ENCODE measurements around the gene ATF2.

Gene ATF2

DNA sequence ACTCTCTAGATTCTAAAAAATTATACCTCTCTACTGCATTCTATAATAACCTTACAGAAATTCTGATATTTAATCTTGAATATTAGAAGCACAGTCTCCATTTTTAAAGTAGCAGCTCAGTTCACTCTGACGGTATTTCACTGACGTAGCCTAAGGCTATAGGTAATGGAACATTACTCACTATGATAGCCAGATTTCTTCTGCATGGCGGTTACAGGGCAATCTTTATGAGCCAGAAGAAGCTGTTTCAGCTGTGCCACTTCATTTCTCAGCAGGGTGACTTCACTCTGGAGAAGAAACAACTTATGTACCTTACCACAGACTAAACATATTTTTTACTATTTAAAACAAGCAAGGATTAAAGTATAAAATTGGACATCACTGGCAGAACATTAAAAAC lies 87.5 kb downstream of the ATF2 start:
- DNase-seq: no peak

DNA sequence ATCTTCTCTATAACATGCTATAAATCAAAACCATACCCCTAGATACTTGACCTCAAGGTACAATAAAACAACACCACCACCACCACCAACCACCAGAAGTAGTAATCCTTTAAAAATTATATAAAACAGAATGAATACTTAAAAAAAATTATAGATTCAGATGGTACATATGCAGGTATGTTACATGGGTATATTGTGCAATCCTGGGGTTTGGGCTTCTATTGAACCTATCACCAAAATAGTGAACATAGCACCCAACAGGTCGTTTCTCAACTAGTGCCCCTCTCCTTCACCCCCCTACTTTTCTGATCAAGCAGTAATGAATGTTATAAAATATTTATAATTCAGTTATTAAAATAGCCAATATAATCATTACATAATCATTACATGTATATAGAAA lies 91.7 kb downstream of the ATF2 start:
- DNase-seq: no peak

GRCh38 chr2:175074478-175074877 lies 93.5 kb downstream of the ATF2 start:
- DNase-seq: no peak

- no peak for DNase-seq
Observed at GRCh38 chr2:175068534-175068933, 99.5 kb downstream of the ATF2 start.

DNA sequence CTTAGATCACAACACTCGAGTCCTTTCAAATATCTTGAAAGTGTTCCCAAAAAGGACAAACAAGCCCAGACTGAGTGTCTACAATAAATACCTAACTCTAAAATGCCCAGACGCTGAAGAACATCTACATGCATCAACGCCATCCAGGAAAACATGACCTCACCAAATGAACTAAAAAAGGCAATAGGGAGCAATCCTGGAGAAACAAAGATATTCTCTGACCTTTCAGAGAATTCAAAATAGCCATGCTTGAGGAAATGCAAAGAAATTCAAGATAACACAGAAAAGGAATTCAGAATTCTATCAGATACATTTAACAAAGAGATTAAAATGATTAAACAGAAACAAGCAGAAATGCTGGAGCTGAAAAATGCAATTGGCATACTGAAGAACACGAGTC lies 101.6 kb downstream of the ATF2 start:
- DNase-seq: no peak

DNA sequence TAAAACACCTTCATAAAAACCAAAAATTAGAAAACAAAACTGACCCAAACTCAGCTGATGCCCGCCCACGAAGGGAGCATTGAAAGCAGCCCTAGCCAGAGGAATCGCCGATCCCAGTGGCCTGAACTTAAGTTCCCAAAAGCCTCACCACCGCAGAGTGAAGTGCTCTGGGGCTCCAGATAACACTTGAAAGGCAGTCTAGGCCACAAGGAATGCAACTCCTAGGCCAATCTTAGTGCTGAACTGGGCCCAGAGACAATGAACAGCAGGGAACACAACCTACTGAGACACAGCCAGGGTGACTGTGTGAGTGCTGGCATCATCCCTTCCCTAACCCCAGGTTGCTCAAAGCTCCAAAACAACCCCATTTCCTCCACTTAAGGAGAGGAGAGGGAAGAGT lies 103.2 kb downstream of the ATF2 start:
- no peak for DNase-seq

DNA sequence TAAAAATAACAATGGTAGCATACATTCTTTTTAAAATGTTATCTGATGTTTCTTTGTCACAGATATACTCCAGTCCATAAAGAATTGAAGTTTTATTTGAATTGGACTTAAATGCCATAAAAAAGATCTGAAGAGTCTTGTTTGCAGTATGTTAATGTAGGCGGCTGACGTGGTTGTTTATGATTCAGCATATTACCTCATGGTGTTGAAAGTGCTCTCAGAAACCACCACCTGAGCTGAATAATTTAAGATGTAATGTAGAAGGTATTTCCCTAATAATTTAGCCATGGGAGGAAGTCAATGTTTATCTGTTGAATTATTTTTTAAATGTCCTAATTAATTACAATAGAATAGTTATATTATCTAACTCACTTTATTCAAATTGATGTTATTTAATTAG lies 104.3 kb downstream of the ATF2 start:
- DNase-seq: no peak

GRCh38 chr2:175062787-175063585 lies 105.0 kb downstream of the ATF2 start:
- no peak for DNase-seq

DNA sequence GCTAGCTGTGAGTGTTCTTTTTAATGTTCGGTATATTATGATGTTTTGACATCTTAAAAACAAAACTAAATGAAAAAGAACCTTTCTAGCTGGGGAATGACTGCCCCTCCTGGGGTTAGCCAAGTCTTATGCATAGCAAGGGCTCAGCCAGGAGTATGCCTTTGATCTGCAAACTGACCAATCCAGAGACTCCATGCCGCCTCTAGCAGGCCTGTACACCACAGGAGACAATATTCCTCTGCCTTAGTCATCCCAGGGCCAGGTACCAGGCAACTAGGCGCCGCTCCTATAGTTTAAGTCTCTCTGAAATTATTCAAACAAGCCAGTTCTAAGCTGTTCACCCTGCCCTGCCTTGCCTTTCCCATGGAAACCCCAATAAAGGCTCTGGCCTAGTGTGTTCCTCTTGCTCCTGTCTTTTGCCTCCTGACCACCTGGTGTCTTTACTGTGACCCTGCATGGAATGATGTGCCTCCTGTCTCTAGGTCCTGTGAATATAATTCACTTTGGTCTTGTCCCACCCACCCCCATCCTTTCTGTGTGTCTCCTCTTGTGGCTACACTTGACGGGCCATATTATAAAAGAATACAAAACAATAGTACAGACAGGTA lies 110.8 kb downstream of the ATF2 start:
- no peak for DNase-seq

- no peak for DNase-seq
Observed at GRCh38 chr2:175055993-175056392, 112.0 kb downstream of the ATF2 start.

- DNase-seq: no peak
Observed at GRCh38 chr2:175054340-175054739, 113.7 kb downstream of the ATF2 start.

- no peak for DNase-seq
Observed at GRCh38 chr2:175049661-175050060, 118.3 kb downstream of the ATF2 start.

DNA sequence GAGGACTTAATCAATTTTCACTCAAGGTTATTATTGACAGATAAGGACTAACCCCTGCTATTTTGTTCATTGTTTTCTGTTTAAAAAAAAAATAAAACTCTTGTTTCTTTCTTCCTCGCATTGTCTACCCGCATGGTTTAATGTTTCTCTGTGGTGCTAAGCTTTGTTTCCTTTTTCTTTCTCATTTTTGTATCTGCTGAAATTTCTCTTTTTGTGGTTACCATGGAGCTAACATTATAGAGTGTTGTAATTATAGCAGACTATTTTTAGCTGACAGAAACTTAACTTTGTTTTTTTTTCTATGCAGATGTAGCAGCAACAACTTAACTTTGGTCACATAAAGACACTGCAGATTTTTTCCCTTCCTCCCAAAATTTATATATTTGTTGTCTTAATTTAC lies 119.7 kb downstream of the ATF2 start:
- no peak for DNase-seq

GRCh38 chr2:175039490-175039889 lies 128.5 kb downstream of the ATF2 start:
- no peak for DNase-seq

DNA sequence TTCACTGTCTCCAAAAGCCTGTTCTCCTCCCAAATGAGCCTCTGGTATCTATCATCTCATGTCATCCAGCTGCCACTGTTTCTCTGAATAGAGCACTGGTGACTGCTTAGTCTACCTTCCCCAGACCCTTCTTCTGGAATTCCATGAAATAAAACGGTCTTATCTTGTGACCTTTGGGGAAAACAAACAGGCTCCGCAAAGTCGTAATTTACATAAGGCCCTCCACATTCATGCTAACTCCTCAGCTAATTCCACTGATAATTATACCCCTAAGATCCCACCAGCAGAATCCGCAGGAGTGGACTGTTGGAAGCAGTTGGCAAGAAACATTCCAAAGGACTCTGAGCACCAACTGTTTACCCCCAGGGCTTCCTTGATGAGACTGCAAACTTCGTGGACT lies 129.0 kb downstream of the ATF2 start:
- no peak for DNase-seq

- no peak for DNase-seq
Observed at GRCh38 chr2:175037941-175038340, 130.1 kb downstream of the ATF2 start.

DNA sequence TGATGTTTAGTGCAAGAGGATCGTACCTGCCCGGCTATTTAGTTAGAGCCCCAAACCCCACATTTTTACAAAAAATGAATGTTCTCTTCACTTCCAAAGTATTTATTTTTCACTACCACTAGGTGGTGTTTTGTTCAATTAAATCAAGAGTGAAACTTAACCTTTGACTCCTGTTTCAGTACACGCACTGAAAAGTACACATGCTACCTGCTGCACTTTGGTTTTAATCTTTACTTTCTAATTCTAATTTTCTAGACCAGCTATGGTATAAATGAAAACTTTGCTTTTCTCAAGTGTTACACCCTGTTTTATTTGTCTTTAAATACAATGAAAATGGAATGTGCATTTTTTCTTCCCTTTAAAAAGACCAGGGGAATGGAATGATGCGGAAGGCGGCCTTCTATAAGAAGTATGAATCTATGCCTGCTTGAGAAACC lies 131.4 kb downstream of the ATF2 start:
- DNase-seq: peak; percentile 33

- DNase-seq: no peak
Observed at GRCh38 chr2:175035806-175036205, 132.2 kb downstream of the ATF2 start.

DNA sequence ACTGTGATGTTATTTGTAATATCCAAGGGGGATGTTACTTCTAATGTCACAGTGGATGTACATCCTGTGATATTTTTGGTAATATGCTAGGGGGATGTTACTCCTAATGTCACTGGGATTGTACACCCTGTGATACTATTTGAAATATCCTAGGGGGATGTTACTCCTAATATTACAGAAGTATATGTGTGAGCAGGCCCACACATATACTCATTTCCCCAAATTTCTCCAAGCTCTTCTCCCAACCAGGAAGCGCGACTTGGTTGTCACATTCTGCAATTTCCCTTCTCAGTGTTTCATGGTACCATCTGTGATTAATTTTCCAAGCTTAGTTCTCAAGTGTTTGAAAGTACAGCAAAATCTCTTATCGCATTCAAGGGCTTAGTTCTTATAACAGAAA lies 133.3 kb downstream of the ATF2 start:
- DNase-seq: no peak

GRCh38 chr2:175030380-175031271 lies 137.4 kb downstream of the ATF2 start:
- peak; percentile 32 for DNase-seq

DNA sequence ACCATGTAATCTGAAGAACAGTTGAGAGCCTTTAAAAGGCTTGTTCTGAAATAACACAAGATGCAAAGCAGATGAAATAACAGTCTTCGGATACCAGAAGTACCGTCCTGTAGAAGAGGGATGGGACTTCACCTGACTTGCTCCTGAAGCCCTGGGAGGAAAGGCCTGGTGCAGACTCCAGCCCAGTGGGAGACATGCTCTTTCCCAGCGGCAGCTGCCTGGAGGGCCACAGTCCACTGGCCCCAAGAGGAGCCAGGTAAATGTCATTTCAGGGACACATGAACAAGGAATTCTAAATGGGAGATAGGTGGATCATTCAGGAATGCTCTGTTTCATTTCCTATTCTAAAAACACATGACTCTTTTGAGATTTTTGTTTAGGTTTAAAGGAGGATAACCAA lies 140.2 kb downstream of the ATF2 start:
- DNase-seq: no peak

DNA sequence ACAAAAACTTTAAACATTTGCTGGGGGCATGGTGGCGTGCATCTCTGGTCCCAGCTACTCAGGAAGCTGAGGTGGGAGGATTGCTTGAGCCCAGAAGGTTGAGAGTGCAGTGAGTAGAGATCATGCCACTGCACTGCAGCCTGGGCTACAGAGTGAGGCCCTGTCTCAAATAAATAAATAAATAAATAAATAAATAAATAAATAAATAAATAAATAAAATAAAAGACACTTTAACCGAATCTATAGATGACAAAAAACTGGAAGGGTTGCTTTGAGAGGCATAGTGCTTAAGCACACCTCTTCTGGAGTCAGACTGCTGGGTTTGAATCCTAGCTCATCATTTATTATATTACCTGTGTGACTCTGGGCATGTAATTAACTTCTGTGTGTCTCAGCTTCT lies 141.6 kb downstream of the ATF2 start:
- DNase-seq: no peak

DNA sequence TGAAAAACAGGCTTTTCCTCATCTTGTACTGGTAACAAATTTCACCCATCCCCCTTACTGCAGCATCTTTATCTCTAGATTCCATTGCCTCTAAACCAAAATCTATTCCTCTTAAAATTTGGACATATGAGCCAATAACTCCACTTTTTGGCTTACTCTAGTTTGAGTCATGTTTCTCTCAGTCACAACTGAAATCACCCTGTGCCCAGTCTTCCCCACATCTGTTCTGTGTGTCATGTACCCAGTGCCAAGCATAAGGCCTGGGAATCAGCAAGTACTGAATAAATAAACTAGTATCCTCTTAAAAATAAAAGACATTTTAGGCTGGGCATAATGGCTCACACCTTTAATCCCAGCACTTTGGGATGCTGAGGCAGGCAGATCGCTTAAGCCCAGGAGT lies 142.1 kb downstream of the ATF2 start:
- no peak for DNase-seq

Data from fibroblast of skin of back (primary cell).